Measurements from ENCODE around the gene TAF12.
"Not testable (repeated sequence)": the region's sequence is repeated elsewhere in the genome, so short reads cannot be mapped to it uniquely, and the experiment has no call there.

The TAF12 gene

GRCh38 chr1:28642847-28643635 lies at the start of gene TAF12:
Gene TAF12, minus strand, starts transcription at chr1:28643067. Its CDS starts 20,986 bp downstream, at chr1:28622081.
- peak; percentile 89 for DNase-seq (ENCODE audit: low spot score)

- not testable (repeated sequence) for DNase-seq (ENCODE audit: low spot score)
Observed at GRCh38 chr1:28691627-28692026, 48.8 kb upstream of the TAF12 start.

GRCh38 chr1:28684937-28685336 lies 42.1 kb upstream of the TAF12 start:
- DNase-seq (ENCODE audit: low spot score) = no peak

GRCh38 chr1:28682840-28683239 lies 40.0 kb upstream of the TAF12 start:
- no peak for DNase-seq (ENCODE audit: low spot score)

GRCh38 chr1:28680151-28680550 lies 37.3 kb upstream of the TAF12 start:
- DNase-seq (ENCODE audit: low spot score) = no peak

GRCh38 chr1:28675924-28676257 lies 33.0 kb upstream of the TAF12 start:
- DNase-seq (ENCODE audit: low spot score) = no peak

GRCh38 chr1:28672971-28673370 lies 30.1 kb upstream of the TAF12 start:
- DNase-seq (ENCODE audit: low spot score) = not testable (repeated sequence)

GRCh38 chr1:28671254-28671780 lies 28.4 kb upstream of the TAF12 start:
- no peak for DNase-seq (ENCODE audit: low spot score)

- DNase-seq (ENCODE audit: low spot score) = peak; percentile 87
Observed at GRCh38 chr1:28668956-28669723, 26.3 kb upstream of the TAF12 start.

GRCh38 chr1:28668191-28668955 lies 25.5 kb upstream of the TAF12 start, which contains the start of gene GMEB1:
Gene GMEB1, plus strand, starts transcription at chr1:28668784. Its CDS starts 14,829 bp downstream, at chr1:28683613.
- DNase-seq (ENCODE audit: low spot score) = peak; percentile 93

GRCh38 chr1:28666806-28667205 lies 23.9 kb upstream of the TAF12 start:
- DNase-seq (ENCODE audit: low spot score) = no peak

GRCh38 chr1:28663871-28664470 lies 21.1 kb upstream of the TAF12 start:
- DNase-seq (ENCODE audit: low spot score) = no peak

- no peak for DNase-seq (ENCODE audit: low spot score)
Observed at GRCh38 chr1:28656335-28656734, 13.5 kb upstream of the TAF12 start.

- DNase-seq (ENCODE audit: low spot score) = not testable (repeated sequence)
Observed at GRCh38 chr1:28655448-28656311, 12.8 kb upstream of the TAF12 start.

GRCh38 chr1:28653870-28654269 lies 11.0 kb upstream of the TAF12 start:
- not testable (repeated sequence) for DNase-seq (ENCODE audit: low spot score)

GRCh38 chr1:28653063-28653462 lies 10.2 kb upstream of the TAF12 start:
- not testable (repeated sequence) for DNase-seq (ENCODE audit: low spot score)

GRCh38 chr1:28648474-28649198 lies 5.8 kb upstream of the TAF12 start, which contains the start of gene RNU11:
Gene RNU11, plus strand, starts transcription at chr1:28648600.
- DNase-seq (ENCODE audit: low spot score) = peak; percentile 85

- DNase-seq (ENCODE audit: low spot score) = peak; percentile 88
Observed at GRCh38 chr1:28648008-28648473, 5.2 kb upstream of the TAF12 start.

- DNase-seq (ENCODE audit: low spot score) = no peak
Observed at GRCh38 chr1:28646040-28646439, 3.2 kb upstream of the TAF12 start.

- DNase-seq (ENCODE audit: low spot score) = not testable (repeated sequence)
Observed at GRCh38 chr1:28645406-28645805, 2.5 kb upstream of the TAF12 start.

Measured in hepatic stellate cell (primary cell).